IPS-NIHi7 (cell line): ENCODE data around the gene SPDEF.

Experiments
- DNase-seq: peaks from one replicate; pipeline ENCODE4 v3.0.0; 2012; ENCODE audit warnings: mixed read lengths; ENCODE audit errors: extremely low spot score

The SPDEF gene

DNA sequence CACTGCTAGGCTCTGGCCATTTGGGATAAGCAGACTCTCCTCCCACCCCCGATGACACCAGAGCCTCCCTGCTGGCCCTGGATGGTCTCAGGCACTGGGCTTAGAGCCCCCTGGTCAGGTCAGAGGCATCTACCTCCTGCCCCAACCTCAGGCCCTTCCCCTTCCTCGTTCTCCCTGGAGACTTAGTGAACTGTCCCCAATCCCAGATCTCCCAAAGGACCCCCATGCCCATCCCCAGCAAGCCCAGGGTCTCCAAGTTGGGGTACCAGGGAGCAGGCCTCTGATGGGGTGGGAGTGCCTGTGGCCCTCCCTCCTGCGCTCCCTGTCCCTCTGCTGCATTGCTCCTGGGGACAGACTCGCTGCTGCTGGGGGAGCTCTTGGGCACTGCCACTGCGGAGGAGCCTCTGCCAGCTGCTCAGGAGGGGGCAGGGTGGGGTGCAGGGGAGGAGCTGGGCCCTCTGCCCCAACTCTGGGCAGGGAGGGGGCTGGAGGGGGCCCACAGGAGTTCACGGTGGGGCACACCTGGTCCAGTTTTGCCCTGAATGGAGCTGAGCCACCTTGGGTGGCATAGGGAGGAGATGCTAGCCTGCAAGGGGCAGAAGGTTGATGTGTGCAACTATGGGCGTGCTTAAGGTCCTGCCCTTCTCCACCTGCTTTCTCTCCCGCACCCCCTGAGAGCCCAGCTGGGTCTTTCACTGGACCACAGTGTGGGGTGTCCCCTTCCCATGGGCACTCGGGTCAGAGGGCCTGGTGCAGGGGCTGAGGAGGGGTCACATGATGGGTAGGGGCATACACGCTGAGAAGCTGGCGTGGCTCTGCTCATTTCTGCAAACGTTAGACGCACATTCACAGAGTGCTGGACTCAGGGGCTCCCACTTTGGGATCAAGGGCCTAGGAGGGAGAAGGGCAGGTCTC lies 40.4 kb downstream of the SPDEF start:
- DNase-seq = no peak

GRCh38 chr6:34514593-34515472 lies 41.3 kb downstream of the SPDEF start:
- peak; percentile 84 for DNase-seq

DNA sequence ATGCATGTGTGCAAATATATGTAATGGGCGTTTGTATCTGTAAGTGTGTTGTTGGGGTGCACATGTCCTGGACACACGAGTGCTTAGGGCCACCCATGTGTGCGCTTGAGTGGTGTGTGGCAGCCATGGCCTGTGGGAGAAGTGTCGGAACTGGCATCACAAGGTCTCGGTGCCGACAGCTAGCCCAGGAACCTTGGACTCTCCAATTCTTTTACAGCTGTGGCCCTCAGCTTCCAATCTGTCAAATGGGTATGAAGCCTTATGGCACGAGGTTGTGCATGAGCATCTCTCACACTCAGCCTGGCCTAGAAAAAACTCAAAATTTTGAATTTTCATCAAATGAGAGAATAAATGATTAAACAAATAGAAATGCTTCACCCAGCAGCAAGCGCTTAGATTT lies 42.0 kb downstream of the SPDEF start:
- DNase-seq = no peak

- no peak for DNase-seq
These were observed 42.5 kb downstream of the SPDEF start for GRCh38 chr6:34513646-34514045.

- DNase-seq = no peak
These were observed 43.4 kb downstream of the SPDEF start for GRCh38 chr6:34512738-34513115.

GRCh38 chr6:34511915-34512737 lies 44.0 kb downstream of the SPDEF start:
- DNase-seq = no peak

DNA sequence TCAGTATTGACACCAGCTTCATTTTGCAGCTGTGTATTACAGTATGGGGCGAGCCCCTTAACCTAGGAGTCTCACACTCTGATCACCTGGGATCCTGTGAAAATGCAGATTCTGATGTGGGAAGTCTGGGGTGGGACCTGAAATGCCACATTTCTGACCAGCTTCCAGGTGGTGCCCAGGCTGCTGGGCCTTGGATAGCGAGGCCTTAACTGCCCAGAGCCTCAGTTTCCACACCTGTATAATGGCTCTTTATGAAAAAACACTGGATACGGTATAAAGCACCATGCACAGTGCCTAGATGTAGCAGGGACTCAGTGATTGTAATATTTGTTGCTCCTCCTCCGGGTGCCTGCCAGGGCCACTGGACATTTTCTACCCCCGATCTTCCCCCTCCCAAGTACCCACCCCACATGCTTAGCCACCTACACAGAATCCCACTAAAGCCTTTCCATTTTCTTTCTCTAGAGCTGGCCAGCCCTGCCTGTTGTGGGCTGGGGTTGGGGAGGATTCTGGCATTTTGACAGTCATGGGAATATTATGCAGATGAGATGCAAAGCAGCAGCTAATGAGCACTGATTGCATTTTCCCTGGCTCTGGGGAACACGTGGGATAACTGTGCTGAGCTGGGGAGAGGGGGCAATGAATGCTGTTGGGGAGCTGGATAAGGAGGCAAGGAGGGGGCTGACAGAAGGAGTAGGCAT lies 44.8 kb downstream of the SPDEF start:
- no peak for DNase-seq

GRCh38 chr6:34510299-34510698 lies 45.8 kb downstream of the SPDEF start:
- DNase-seq = no peak

GRCh38 chr6:34509782-34510181 lies 46.3 kb downstream of the SPDEF start:
- no peak for DNase-seq

- no peak for DNase-seq
These were observed 47.7 kb downstream of the SPDEF start for GRCh38 chr6:34508425-34508824.

DNA sequence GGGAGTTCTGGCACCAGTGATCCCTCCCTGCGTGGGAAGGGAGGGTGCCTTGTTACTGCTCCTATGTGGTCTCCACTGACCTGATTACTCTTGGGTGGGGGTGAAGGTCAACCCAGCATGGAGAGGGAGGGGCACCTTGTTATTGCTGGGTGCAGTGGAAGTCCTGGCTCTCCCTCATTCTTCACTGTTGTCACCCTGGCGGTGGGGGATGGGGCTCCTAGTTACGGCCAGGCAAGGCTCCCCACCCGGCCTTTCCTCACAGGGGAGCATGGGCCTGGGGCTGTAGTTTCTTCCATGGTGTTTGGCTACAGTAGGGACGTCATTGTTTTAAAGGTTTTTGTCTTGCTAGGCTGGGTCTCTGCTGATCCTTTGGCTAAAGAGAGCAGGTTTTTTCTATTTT lies 49.4 kb downstream of the SPDEF start:
- no peak for DNase-seq

- DNase-seq = no peak
These were observed 58.7 kb downstream of the SPDEF start for GRCh38 chr6:34497411-34497810.

DNA sequence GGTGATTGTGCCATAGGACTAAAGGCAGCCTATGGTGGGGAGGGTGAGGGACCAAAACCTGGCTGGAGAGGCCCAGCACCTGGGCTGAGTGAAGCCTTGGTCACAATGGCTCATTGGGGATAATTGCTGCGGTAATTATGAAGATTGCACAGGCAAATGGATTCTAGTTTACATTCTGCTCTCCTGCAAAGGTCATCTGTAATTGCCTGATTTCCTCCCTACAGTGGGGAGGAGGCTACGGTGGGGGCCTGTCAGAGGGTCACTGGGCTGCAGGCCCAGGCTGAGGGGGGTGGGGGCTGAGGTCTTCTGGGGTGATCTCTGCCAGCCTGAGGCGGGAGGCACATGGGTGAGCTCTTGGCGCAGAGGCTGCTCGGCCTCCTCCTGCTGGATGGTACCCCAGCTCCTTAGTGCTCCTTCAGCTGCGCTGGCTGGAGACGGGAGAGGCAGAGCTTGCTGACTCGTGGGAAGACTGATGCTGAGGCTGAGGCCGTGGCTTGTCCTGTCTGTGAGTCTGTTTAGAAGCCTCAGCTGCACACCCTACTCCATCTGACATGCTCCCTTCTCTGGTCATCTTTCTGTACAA lies 59.9 kb downstream of the SPDEF start:
- no peak for DNase-seq

GRCh38 chr6:34494973-34495372 lies 61.2 kb downstream of the SPDEF start:
- DNase-seq = no peak

- DNase-seq = no peak
These were observed 62.8 kb downstream of the SPDEF start for GRCh38 chr6:34493344-34493743.

DNA sequence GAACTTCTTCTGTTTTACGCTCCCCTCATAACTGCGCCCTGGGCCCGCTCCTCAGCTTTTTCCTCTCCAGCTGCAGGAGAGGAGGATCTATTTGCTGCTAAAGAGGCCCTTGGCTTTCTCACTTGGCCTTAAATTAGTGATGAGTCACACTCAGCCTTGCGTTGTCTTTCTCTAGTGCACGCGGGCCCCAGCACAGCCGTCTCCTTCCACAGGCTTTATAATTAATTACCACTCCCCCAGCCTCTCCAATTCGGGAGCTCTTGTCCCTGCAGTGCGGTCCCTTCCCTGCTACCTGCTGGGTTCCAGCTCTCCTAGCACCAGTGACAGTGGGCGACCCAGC lies 65.1 kb downstream of the SPDEF start:
- DNase-seq = peak; percentile 56

- peak; percentile 21 for DNase-seq
These were observed 65.6 kb downstream of the SPDEF start for GRCh38 chr6:34490390-34491090.

DNA sequence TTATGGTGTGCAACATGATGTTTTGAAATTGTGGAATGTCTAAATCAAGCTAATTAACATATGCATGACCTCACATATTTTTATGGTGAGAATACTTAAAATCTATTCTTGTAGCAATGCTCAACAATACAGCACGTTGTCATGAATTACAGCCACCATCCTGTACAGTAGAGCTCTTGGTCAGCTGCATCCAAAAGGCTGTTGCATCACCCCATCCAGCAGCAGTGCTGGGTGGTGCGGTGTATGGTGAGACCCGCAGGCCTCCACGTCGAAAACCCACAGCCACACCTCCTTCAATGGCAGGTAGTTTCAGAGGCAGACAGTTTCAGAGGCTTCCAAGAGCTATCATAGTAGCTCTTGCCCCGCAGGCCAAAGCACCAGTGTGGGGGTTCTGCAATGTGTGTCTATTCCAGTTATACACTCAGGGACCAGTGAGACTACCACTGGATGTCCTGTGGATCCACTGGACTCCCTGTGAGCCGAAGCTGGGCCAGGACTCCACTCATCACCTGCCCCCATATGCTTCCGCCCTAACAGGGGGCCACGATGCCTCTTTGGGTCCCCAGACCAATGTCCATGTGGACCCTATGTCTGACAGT lies 66.8 kb downstream of the SPDEF start:
- peak; percentile 7 for DNase-seq
